Fibroblast of mammary gland (primary cell): ENCODE data around the gene TRPT1.

Experiments
- DNase-seq: peaks from one replicate; pipeline ENCODE4 v3.0.0-alpha.2; 2010; ENCODE audit warnings: low read depth
- H3K4me3 ChIP-seq: 2 replicates; pipeline ENCODE4 v1.5.1; 2011; ENCODE audit warnings: low read depth, mild to moderate bottlenecking, low read length, moderate library complexity; ENCODE audit not compliant: control insufficient read depth
- TF ChIP-seq, protein P1 (sequence below): conservative IDR thresholded peaks from 2 replicates; pipeline ENCODE4 v1.5.1; 2011; ENCODE audit warnings: low read depth, low read length, inconsistent platforms; ENCODE audit not compliant: control insufficient read depth, insufficient read depth

TRPT1 gene

DNA sequence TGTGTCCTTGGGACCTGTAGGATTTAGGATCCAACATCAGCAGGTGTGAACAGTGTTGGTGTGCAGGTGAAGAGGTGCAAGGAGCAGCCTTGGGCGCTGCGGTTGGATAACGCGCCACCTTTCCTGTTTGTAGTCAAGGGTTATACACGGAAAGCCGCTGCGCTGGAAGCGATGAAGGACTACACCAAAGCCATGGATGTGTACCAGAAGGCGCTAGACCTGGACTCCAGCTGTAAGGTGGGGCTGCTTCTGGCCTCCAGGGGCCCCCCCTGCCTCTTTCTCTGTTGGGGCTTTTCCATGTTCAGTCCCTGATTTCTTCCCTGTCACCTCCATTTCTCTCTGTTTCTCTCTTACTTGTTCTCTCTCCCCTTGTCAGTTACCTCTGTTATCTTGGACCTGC lies 23.0 kb downstream of the TRPT1 start:
- H3K4me3 ChIP-seq: no peak overlapping the region
- no peak for DNase-seq
- TF ChIP-seq, protein P1, sequence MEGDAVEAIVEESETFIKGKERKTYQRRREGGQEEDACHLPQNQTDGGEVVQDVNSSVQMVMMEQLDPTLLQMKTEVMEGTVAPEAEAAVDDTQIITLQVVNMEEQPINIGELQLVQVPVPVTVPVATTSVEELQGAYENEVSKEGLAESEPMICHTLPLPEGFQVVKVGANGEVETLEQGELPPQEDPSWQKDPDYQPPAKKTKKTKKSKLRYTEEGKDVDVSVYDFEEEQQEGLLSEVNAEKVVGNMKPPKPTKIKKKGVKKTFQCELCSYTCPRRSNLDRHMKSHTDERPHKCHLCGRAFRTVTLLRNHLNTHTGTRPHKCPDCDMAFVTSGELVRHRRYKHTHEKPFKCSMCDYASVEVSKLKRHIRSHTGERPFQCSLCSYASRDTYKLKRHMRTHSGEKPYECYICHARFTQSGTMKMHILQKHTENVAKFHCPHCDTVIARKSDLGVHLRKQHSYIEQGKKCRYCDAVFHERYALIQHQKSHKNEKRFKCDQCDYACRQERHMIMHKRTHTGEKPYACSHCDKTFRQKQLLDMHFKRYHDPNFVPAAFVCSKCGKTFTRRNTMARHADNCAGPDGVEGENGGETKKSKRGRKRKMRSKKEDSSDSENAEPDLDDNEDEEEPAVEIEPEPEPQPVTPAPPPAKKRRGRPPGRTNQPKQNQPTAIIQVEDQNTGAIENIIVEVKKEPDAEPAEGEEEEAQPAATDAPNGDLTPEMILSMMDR: no peak

DNA sequence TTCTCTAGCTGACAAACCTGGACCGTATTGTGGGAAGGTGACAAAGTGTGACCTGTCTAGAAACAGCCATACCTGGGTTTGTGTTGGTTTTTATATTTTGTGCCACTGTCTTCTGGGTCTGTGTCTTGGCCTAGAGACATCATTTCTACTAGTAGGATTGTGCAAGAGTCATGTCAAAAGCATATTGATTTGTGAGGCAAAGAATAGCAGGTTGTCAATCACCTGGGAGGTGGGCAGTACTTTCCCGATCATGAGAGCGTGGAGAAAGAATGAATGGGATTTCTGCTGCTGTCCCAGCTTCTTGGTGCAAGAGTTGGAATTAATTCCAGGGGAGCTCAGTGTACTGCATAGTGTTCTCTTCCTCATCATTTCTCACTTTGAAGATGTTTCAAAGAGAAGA lies 24.4 kb downstream of the TRPT1 start:
- no peak for DNase-seq
- TF ChIP-seq, protein P1: no peak
- H3K4me3 ChIP-seq: no peak overlapping the region

DNA sequence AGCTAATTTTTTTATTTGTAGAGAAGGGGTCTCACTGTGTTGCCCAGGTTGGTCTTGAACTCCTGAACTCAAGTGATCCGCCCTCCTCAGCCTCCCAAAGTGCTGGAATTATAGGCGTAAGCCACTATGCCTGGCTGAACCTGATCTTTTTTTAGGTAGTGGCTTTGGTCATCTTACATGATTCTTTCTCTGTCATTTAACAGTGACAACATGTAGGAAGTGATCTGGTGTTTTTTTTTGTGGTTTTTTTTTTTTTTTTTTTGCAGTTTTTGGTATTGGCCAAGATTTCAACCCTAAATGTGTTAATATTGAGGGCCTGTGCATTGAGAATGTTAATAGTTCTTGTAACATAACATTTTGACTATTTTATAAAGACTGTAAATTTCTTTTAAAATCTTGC lies 27.5 kb downstream of the TRPT1 start:
- DNase-seq: no peak

DNA sequence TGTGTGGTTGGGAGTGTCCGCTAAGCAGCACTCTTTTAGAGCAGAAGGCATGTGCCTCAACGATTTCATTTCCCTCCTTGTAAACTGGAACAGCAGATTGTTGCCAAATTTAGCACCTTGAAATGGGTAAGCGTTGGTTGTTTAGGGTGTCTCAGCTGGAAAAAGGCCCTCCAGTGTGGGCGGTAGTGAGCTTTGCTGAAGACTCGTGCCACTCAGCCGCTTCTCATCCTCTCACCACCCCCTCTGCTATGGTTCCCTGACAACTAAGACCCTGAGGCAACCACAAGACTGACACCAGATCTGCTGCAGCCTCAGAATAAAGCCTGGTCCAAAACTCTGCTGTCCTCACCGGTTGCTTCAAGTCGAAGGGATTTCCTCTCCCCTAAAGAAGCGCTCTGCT lies 29.4 kb downstream of the TRPT1 start:
- H3K4me3 ChIP-seq: no peak overlapping the region
- no peak for DNase-seq
- TF ChIP-seq, protein P1: no peak

More for the DNA sequence above, 27.5 kb downstream of the TRPT1 start:
- TF ChIP-seq, protein P1: no peak
- H3K4me3 ChIP-seq: no peak overlapping the region

DNA sequence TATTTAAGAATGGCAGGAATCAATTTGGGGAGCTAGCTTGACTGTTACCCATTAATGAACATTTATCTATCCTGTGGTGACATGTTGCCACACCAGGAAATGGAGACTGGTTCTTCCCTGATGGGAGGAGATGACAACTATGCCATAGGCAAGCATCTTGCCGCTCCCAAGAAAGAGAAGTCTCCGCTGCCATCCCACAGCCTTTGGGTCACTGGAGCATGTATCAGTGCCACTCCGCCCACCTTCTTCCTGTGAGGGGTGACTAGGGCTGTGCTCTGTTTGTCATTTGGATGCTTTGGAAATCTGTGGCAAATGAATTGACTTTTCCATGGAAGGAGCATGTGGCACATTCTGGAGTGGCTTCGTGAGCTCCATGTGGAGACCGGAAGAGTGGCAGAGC lies 33.6 kb downstream of the TRPT1 start:
- TF ChIP-seq, protein P1: no peak
- DNase-seq: no peak
- no peak overlapping the region for H3K4me3 ChIP-seq

DNA sequence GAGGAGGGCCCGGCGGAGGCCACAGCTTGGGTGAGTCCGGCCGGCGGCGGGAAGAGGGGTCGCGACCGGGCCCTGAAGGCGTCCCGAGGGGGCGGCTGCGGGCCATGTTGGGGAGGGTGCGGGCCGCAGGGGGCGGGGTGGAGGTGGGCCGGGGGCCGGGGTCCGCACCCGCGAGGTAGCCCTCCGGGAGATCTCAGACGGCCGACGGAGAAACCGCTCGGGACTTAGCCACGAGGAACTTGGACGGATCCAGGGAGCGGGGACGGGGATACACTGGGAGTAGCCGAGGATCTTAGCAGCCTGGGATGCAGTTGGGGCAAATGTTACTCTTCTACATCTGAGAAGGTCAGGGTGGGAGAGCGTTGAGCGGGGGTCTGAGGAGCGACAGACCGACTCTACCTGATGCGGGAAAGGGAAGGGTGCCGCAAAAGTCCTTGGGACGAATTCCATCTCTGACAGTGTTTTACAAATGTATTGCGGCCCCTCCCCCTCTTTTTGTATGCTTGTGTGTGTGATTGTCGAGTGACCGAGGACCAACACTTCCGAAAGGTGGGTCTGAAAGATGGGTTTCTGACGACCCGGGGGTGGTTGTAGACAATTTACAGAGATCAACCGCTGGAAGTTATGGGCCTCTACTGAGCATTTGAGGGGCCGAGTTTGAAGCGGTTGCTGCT lies 39.4 kb downstream of the TRPT1 start:
- TF ChIP-seq, protein P1: no peak
- no peak overlapping the region for H3K4me3 ChIP-seq
- no peak for DNase-seq
